ENCODE results near the gene TMEM185B.
A peak's percentile ranks its signal among the peaks of the same experiment; 100 is the strongest.

TMEM185B gene

GRCh38 chr2:120227111-120227991, 4.2 kb upstream of the TMEM185B start:
- H3K9ac ChIP-seq (ENCODE audit: low read depth, low read length), result no peak overlapping the region
- peaks cover 5% of the 10 kb centered on the region for H3K4me1 ChIP-seq (ENCODE audit: control insufficient read depth, insufficient read depth, low read length)
- H3K27me3 ChIP-seq (ENCODE audit: control insufficient read depth, insufficient read depth, low read length), result peaks cover 41% of the 10 kb centered on the region

GRCh38 chr2:120226316-120226715, 3.1 kb upstream of the TMEM185B start:
- Histone ChIP-seq H3K4me3 (ENCODE audit: low read depth, low read length) (no peak overlapping the region), H3K9ac (ENCODE audit: low read depth, low read length) (no peak overlapping the region), H3K9me3 (ENCODE audit: control insufficient read depth, insufficient read depth, low read length) (peaks cover 5% of the 10 kb centered on the region), H3K4me1 (ENCODE audit: control insufficient read depth, insufficient read depth, low read length) (peaks cover 5% of the 10 kb centered on the region), H3K27me3 (ENCODE audit: control insufficient read depth, insufficient read depth, low read length) (peaks cover 48% of the 10 kb centered on the region), H3K36me3 (ENCODE audit: control insufficient read depth, insufficient read depth, low read length) (peaks cover 5% of the 10 kb centered on the region)

More at GRCh38 chr2:120227111-120227991, 4.2 kb upstream of the TMEM185B start:
- peaks cover 2% of the 10 kb centered on the region for H3K9me3 ChIP-seq (ENCODE audit: control insufficient read depth, insufficient read depth, low read length)
- no peak overlapping the region for H3K4me3 ChIP-seq (ENCODE audit: low read depth, low read length)
- peaks cover 1% of the 10 kb centered on the region for H3K36me3 ChIP-seq (ENCODE audit: control insufficient read depth, insufficient read depth, low read length)

- peaks cover 5% of the 10 kb centered on the region for H3K36me3 ChIP-seq (ENCODE audit: control insufficient read depth, insufficient read depth, low read length)
- H3K27me3 ChIP-seq (ENCODE audit: control insufficient read depth, insufficient read depth, low read length), result peaks cover 48% of the 10 kb centered on the region
- H3K9me3 ChIP-seq (ENCODE audit: control insufficient read depth, insufficient read depth, low read length), result peaks cover 5% of the 10 kb centered on the region
- peaks cover 5% of the 10 kb centered on the region for H3K4me1 ChIP-seq (ENCODE audit: control insufficient read depth, insufficient read depth, low read length)
- H3K4me3 ChIP-seq (ENCODE audit: low read depth, low read length), result no peak overlapping the region
- H3K9ac ChIP-seq (ENCODE audit: low read depth, low read length), result no peak overlapping the region
These were observed 2.4 kb upstream of the TMEM185B start for GRCh38 chr2:120225549-120226065.

- H3K27me3 ChIP-seq (ENCODE audit: control insufficient read depth, insufficient read depth, low read length), result peaks cover 48% of the 10 kb centered on the region
- peaks cover 5% of the 10 kb centered on the region for H3K36me3 ChIP-seq (ENCODE audit: control insufficient read depth, insufficient read depth, low read length)
- no peak overlapping the region for H3K4me3 ChIP-seq (ENCODE audit: low read depth, low read length)
- H3K9ac ChIP-seq (ENCODE audit: low read depth, low read length), result no peak overlapping the region
- peaks cover 5% of the 10 kb centered on the region for H3K9me3 ChIP-seq (ENCODE audit: control insufficient read depth, insufficient read depth, low read length)
- H3K4me1 ChIP-seq (ENCODE audit: control insufficient read depth, insufficient read depth, low read length), result peaks cover 5% of the 10 kb centered on the region
These were observed 1.7 kb upstream of the TMEM185B start for GRCh38 chr2:120224735-120225548.

- no peak overlapping the region for H3K9ac ChIP-seq (ENCODE audit: low read depth, low read length)
- peaks cover 5% of the 10 kb centered on the region for H3K9me3 ChIP-seq (ENCODE audit: control insufficient read depth, insufficient read depth, low read length)
- H3K27me3 ChIP-seq (ENCODE audit: control insufficient read depth, insufficient read depth, low read length), result peaks cover 48% of the 10 kb centered on the region
- H3K36me3 ChIP-seq (ENCODE audit: control insufficient read depth, insufficient read depth, low read length), result peaks cover 5% of the 10 kb centered on the region
- H3K4me3 ChIP-seq (ENCODE audit: low read depth, low read length), result peak overlapping the region; percentile 63
- H3K4me1 ChIP-seq (ENCODE audit: control insufficient read depth, insufficient read depth, low read length), result peaks cover 5% of the 10 kb centered on the region
These were observed 1.1 kb upstream of the TMEM185B start for GRCh38 chr2:120224256-120224655.

GRCh38 chr2:120222186-120223033, 790 bp downstream of the TMEM185B start:
- Histone ChIP-seq H3K4me3 (ENCODE audit: low read depth, low read length) (peak overlapping the region; percentile 63), H3K27me3 (ENCODE audit: control insufficient read depth, insufficient read depth, low read length) (peaks cover 39% of the 10 kb centered on the region), H3K4me1 (ENCODE audit: control insufficient read depth, insufficient read depth, low read length) (peaks cover 5% of the 10 kb centered on the region), H3K9me3 (ENCODE audit: control insufficient read depth, insufficient read depth, low read length) (peaks cover 5% of the 10 kb centered on the region), H3K36me3 (ENCODE audit: control insufficient read depth, insufficient read depth, low read length) (peaks cover 5% of the 10 kb centered on the region), H3K9ac (ENCODE audit: low read depth, low read length) (no peak overlapping the region)

GRCh38 chr2:120221616-120222015, 1.6 kb downstream of the TMEM185B start:
- Histone ChIP-seq H3K4me3 (ENCODE audit: low read depth, low read length) (no peak overlapping the region), H3K9ac (ENCODE audit: low read depth, low read length) (no peak overlapping the region), H3K9me3 (ENCODE audit: control insufficient read depth, insufficient read depth, low read length) (peaks cover 5% of the 10 kb centered on the region), H3K36me3 (ENCODE audit: control insufficient read depth, insufficient read depth, low read length) (peaks cover 5% of the 10 kb centered on the region), H3K4me1 (ENCODE audit: control insufficient read depth, insufficient read depth, low read length) (peaks cover 5% of the 10 kb centered on the region), H3K27me3 (ENCODE audit: control insufficient read depth, insufficient read depth, low read length) (peaks cover 36% of the 10 kb centered on the region)

- Histone ChIP-seq H3K4me3 (ENCODE audit: low read depth, low read length) (no peak overlapping the region), H3K9me3 (ENCODE audit: control insufficient read depth, insufficient read depth, low read length) (peaks cover 5% of the 10 kb centered on the region), H3K27me3 (ENCODE audit: control insufficient read depth, insufficient read depth, low read length) (peaks cover 29% of the 10 kb centered on the region), H3K4me1 (ENCODE audit: control insufficient read depth, insufficient read depth, low read length) (peaks cover 5% of the 10 kb centered on the region), H3K36me3 (ENCODE audit: control insufficient read depth, insufficient read depth, low read length) (peaks cover 5% of the 10 kb centered on the region), H3K9ac (ENCODE audit: low read depth, low read length) (no peak overlapping the region)
These were observed 2.4 kb downstream of the TMEM185B start for GRCh38 chr2:120220756-120221155.

- H3K36me3 ChIP-seq (ENCODE audit: control insufficient read depth, insufficient read depth, low read length), result peaks cover 5% of the 10 kb centered on the region
- no peak overlapping the region for H3K9ac ChIP-seq (ENCODE audit: low read depth, low read length)
- H3K4me3 ChIP-seq (ENCODE audit: low read depth, low read length), result no peak overlapping the region
- H3K27me3 ChIP-seq (ENCODE audit: control insufficient read depth, insufficient read depth, low read length), result peaks cover 22% of the 10 kb centered on the region
- peaks cover 5% of the 10 kb centered on the region for H3K4me1 ChIP-seq (ENCODE audit: control insufficient read depth, insufficient read depth, low read length)
- H3K9me3 ChIP-seq (ENCODE audit: control insufficient read depth, insufficient read depth, low read length), result peaks cover 5% of the 10 kb centered on the region
These were observed 3.4 kb downstream of the TMEM185B start for GRCh38 chr2:120219766-120220165.

- H3K27me3 ChIP-seq (ENCODE audit: control insufficient read depth, insufficient read depth, low read length), result peaks cover 17% of the 10 kb centered on the region
- H3K4me1 ChIP-seq (ENCODE audit: control insufficient read depth, insufficient read depth, low read length), result peaks cover 5% of the 10 kb centered on the region
- no peak overlapping the region for H3K4me3 ChIP-seq (ENCODE audit: low read depth, low read length)
- no peak overlapping the region for H3K9ac ChIP-seq (ENCODE audit: low read depth, low read length)
- H3K36me3 ChIP-seq (ENCODE audit: control insufficient read depth, insufficient read depth, low read length), result peaks cover 5% of the 10 kb centered on the region
- H3K9me3 ChIP-seq (ENCODE audit: control insufficient read depth, insufficient read depth, low read length), result peaks cover 5% of the 10 kb centered on the region
These were observed 3.9 kb downstream of the TMEM185B start for GRCh38 chr2:120219291-120219690.

- Histone ChIP-seq H3K4me1 (ENCODE audit: control insufficient read depth, insufficient read depth, low read length) (peaks cover 2% of the 10 kb centered on the region), H3K4me3 (ENCODE audit: low read depth, low read length) (no peak overlapping the region), H3K27me3 (ENCODE audit: control insufficient read depth, insufficient read depth, low read length) (peaks cover 10% of the 10 kb centered on the region), H3K9ac (ENCODE audit: low read depth, low read length) (no peak overlapping the region), H3K36me3 (ENCODE audit: control insufficient read depth, insufficient read depth, low read length) (peaks cover 5% of the 10 kb centered on the region), H3K9me3 (ENCODE audit: control insufficient read depth, insufficient read depth, low read length) (peaks cover 5% of the 10 kb centered on the region)
These were observed 5.0 kb downstream of the TMEM185B start for GRCh38 chr2:120218181-120218580.
